Peyer's patch (tissue), 4 donors: ENCODE measurements around the gene HEXB. TPM values are rescaled to one million over a fixed set of nuclear protein-coding genes. Genes with fewer than 3 reads are reported as not detected.

Experiments
- DNase-seq, 3 donors: peaks; one replicate each; pipeline ENCODE4 v3.0.0-alpha.2; 2017 to 2019
- H3K27ac ChIP-seq, 4 donors: fragments of 200-600 bp; sonication (generic); one replicate each; pipeline ENCODE4 v1.5.1; 2016 to 2019
- H3K27me3 ChIP-seq, 2 donors: fragments of 200-600 bp; sonication (generic); one replicate each; pipeline ENCODE4 v1.5.1; 2019
- H3K36me3 ChIP-seq, 3 donors: fragments of 200-600 bp; sonication (generic); one replicate each; pipeline ENCODE4 v1.5.1; 2016 to 2019
- H3K4me1 ChIP-seq, 4 donors: fragments of 200-600 bp; sonication (generic); one replicate each; pipeline ENCODE4 v1.5.1; 2016 to 2019
- H3K4me3 ChIP-seq, 4 donors: fragments of 200-600 bp; sonication (generic); 1 replicate in 3 of 4; 2 replicates in 1 of 4; pipeline ENCODE4 v1.5.1; 2016 to 2019; ENCODE audit warnings: mild to moderate bottlenecking in 1 of 4
- H3K9me3 ChIP-seq, 4 donors: fragments of 200-600 bp; sonication (generic); one replicate each; pipeline ENCODE4 v1.5.1; 2016 to 2019; ENCODE audit warnings: mild to moderate bottlenecking in 1 of 4
- CTCF ChIP-seq, 6 experiments: fragments of 450-650 bp in 4 of 6; fragments of 200-600 bp in 2 of 6; sonication (generic) in 1 of 6; IDR thresholded peaks; one replicate each; pipeline ENCODE4 v1.5.1; 2017 to 2019; ENCODE audit warnings: antibody characterized with exemption in 6 of 6, mild to moderate bottlenecking in 3 of 6, moderate library complexity in 1 of 6
- POLR2A ChIP-seq, 2 donors: fragments of 450-650 bp; IDR thresholded peaks; one replicate each; pipeline ENCODE4 v1.5.1; 2017; ENCODE audit warnings: antibody characterized with exemption in 2 of 2, mild to moderate bottlenecking in 2 of 2, moderate library complexity in 2 of 2
- total RNA-seq, 4 donors: library from RNA; depleted of rRNA; stranded (reverse); fragments of >200 nt; gene quantifications; one replicate each; pipeline ENCODE4 v1.1.0, GENCODE V29; 2016

Gene HEXB
- total RNA-seq, 4 donors from 2014 or later: 99.0 to 143 (median 125) TPM

GRCh38 chr5:74652576-74652975, 32.5 kb upstream of the HEXB start:
- TF ChIP-seq CTCF (IDR thresholded peaks at IDR 0.05): no peak
- TF ChIP-seq POLR2A (IDR thresholded peaks at IDR 0.05): no peak
- H3K27ac ChIP-seq: no peak overlapping the region

GRCh38 chr5:74653991-74654390, 31.0 kb upstream of the HEXB start:
- TF ChIP-seq CTCF (IDR thresholded peaks at IDR 0.05): no peak
- TF ChIP-seq POLR2A (IDR thresholded peaks at IDR 0.05): no peak
- H3K4me3 ChIP-seq: no peak overlapping the region
- no peaks in the 10 kb centered on the region for H3K36me3 ChIP-seq
- DNase-seq: no peak
- no peak overlapping the region for H3K27ac ChIP-seq
- H3K4me1 ChIP-seq: no peaks in the 10 kb centered on the region
- H3K9me3 ChIP-seq: no peaks in the 10 kb centered on the region
- H3K27me3 ChIP-seq: no peaks in the 10 kb centered on the region

More at GRCh38 chr5:74652576-74652975, 32.5 kb upstream of the HEXB start:
- no peak overlapping the region for H3K4me3 ChIP-seq
- no peaks in the 10 kb centered on the region for H3K9me3 ChIP-seq
- H3K36me3 ChIP-seq: no peaks in the 10 kb centered on the region
- no peaks in the 10 kb centered on the region for H3K4me1 ChIP-seq
- DNase-seq: no peak
- H3K27me3 ChIP-seq: no peaks in the 10 kb centered on the region

GRCh38 chr5:74655206-74655605, 29.8 kb upstream of the HEXB start:
- no peaks in the 10 kb centered on the region for H3K36me3 ChIP-seq
- no peaks in the 10 kb centered on the region for H3K4me1 ChIP-seq
- no peak overlapping the region for H3K4me3 ChIP-seq
- DNase-seq: no peak
- no peaks in the 10 kb centered on the region for H3K27me3 ChIP-seq
- TF ChIP-seq POLR2A (IDR thresholded peaks at IDR 0.05) (no peak), CTCF (IDR thresholded peaks at IDR 0.05) (no peak)
- no peaks in the 10 kb centered on the region for H3K9me3 ChIP-seq
- H3K27ac ChIP-seq: no peak overlapping the region

GRCh38 chr5:74655716-74656115, 29.3 kb upstream of the HEXB start:
- no peaks in the 10 kb centered on the region for H3K9me3 ChIP-seq
- no peaks in the 10 kb centered on the region for H3K36me3 ChIP-seq
- H3K27ac ChIP-seq: no peak overlapping the region
- no peak for TF ChIP-seq POLR2A (IDR thresholded peaks at IDR 0.05)
- TF ChIP-seq CTCF (IDR thresholded peaks at IDR 0.05): no peak
- no peaks in the 10 kb centered on the region for H3K27me3 ChIP-seq
- DNase-seq: no peak
- no peak overlapping the region for H3K4me3 ChIP-seq
- no peaks in the 10 kb centered on the region for H3K4me1 ChIP-seq

GRCh38 chr5:74657165-74657564, 27.9 kb upstream of the HEXB start:
- Histone ChIP-seq H3K4me3 (no peak overlapping the region), H3K36me3 (no peaks in the 10 kb centered on the region), H3K9me3 (no peaks in the 10 kb centered on the region), H3K27ac (no peak overlapping the region), H3K4me1 (no peaks in the 10 kb centered on the region), H3K27me3 (no peaks in the 10 kb centered on the region)
- TF ChIP-seq CTCF (IDR thresholded peaks at IDR 0.05) (no peak), POLR2A (IDR thresholded peaks at IDR 0.05) (no peak)
- DNase-seq: no peak

- Histone ChIP-seq H3K4me1 (no peaks in the 10 kb centered on the region), H3K27ac (no peak overlapping the region), H3K4me3 (no peak overlapping the region), H3K27me3 (no peaks in the 10 kb centered on the region), H3K36me3 (no peaks in the 10 kb centered on the region), H3K9me3 (no peaks in the 10 kb centered on the region)
- DNase-seq: no peak
- TF ChIP-seq POLR2A (IDR thresholded peaks at IDR 0.05) (no peak), CTCF (IDR thresholded peaks at IDR 0.05) (no peak)
Observed at GRCh38 chr5:74659172-74659571, 25.9 kb upstream of the HEXB start.
